Measurements from ENCODE around the gene CD59.

DNA sequence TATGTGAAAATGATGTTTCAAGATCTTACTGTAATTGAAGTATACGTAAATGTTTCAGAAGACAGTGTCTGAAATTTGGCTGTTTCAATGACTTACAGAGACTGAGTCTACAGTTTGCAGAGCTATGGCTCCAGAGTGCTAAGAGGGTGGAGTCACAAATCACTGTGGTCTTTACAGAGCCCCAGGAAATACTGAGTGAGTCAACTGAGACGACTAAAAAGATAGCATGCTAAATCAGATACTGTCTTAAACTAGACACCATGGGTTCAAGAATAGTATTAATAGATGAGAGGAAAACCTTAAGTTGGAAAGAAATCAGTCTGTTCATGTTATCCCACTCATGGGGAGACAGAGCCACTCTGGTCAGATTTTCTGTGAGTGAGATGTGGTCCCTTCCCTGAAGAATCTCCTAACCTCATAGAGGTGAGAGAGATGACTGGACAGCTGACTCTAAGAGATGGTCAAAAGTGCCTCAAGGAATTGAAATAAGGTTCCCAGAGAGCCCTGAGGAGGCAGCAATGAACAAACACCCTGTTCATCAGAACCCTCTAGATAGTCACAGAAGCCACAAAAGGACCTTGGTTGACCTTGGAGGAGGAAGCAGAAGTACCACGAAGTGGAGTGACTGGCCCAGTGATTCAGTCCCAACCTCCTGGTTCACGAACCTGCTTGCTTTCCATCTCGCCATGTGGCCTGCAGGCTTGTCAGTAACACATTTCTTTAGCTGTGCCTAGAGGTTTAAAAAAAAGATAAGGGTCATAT, 65.8 kb downstream of the CD59 start:
- TF ChIP-seq POLR2A (IDR thresholded peaks at IDR 0.05) = no peak
- TF ChIP-seq, protein P1, sequence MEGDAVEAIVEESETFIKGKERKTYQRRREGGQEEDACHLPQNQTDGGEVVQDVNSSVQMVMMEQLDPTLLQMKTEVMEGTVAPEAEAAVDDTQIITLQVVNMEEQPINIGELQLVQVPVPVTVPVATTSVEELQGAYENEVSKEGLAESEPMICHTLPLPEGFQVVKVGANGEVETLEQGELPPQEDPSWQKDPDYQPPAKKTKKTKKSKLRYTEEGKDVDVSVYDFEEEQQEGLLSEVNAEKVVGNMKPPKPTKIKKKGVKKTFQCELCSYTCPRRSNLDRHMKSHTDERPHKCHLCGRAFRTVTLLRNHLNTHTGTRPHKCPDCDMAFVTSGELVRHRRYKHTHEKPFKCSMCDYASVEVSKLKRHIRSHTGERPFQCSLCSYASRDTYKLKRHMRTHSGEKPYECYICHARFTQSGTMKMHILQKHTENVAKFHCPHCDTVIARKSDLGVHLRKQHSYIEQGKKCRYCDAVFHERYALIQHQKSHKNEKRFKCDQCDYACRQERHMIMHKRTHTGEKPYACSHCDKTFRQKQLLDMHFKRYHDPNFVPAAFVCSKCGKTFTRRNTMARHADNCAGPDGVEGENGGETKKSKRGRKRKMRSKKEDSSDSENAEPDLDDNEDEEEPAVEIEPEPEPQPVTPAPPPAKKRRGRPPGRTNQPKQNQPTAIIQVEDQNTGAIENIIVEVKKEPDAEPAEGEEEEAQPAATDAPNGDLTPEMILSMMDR (IDR thresholded peaks at IDR 0.05) = no peak
